GDM1 (cell line): ENCODE measurements around the gene CDC27.
A peak's percentile ranks its signal among the peaks of the same experiment; 100 is the strongest.
"Not testable (repeated sequence)": the region's sequence is repeated elsewhere in the genome, so short reads cannot be mapped to it uniquely, and the experiment has no call there.

ENCODE experiments used
- DNase-seq: peaks from one replicate; lab custom pipeline; 2025; lab: John Stamatoyannopoulos, UW

The CDC27 gene

GRCh38 chr17:47219621-47220475 is 30.8 kb upstream of the CDC27 start:
- DNase-seq = no peak

DNA sequence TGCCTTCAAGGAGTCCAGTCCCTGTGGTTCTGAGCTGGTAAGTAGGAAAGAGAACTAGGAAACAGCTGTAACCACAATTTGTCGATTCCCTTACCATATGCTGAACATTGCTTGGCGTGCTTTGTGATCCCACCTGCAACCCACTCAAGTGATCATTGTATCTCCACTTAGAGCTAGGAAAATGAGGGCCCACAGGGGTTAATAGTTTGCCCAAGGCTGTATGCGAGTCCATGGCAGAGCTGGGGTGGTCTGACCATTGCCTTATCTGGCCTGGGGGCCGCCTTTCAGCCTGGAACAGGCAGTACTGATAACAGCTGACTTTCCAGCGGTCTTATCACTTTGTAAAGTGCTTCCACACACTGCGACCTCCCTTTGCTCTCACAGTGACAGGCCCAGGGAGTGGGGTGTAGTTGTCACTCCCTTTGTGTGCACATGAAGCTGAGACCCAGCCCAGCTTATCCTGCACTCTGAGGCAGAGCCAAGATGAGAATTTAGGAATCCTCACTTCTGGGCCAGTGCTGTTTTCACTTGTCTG is 29.9 kb upstream of the CDC27 start:
- DNase-seq = peak; percentile 34

DNA sequence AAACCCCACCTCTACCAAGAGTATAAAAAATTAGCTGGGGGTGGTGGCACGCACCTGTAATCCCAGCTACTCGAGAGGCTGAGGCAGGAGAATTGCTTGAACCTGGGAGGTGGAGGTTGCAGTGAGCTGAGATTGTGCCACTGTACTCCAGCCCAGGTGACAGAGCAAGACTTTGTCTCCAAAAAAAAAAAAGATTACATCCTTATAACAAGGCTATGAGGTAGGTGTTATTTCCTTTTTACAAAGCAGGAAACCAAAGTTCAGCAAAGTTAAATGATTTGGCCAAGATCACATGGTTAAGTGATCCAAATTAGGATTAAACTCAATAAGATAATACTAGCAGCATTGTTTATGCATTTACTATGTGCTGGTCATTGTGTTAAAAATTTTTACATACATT is 28.2 kb upstream of the CDC27 start:
- not testable (repeated sequence) for DNase-seq

DNA sequence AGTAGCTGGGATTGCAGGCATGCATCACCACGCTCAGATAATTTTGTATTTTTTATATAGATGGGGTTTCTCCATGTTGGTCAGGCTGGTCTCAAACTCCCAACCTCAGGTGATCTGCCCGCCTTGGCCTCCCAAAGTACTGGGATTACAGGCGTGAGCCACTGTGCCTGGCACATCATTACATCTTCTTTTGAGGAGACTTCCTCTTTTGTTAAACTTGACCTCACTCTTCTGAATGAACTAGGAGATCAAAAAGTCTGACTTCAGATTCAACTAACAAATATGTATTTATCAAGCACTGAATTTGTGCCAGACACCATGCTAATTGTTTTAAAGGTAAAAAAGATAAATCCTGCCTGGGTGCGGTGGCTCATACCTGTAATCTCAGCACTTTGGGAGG is 27.7 kb upstream of the CDC27 start:
- not testable (repeated sequence) for DNase-seq

- DNase-seq = no peak
These were observed 25.8 kb upstream of the CDC27 start for GRCh38 chr17:47214931-47215330.

GRCh38 chr17:47213540-47213939 is 24.4 kb upstream of the CDC27 start:
- no peak for DNase-seq

- DNase-seq = no peak
These were observed 23.4 kb upstream of the CDC27 start for GRCh38 chr17:47212458-47212857.

DNA sequence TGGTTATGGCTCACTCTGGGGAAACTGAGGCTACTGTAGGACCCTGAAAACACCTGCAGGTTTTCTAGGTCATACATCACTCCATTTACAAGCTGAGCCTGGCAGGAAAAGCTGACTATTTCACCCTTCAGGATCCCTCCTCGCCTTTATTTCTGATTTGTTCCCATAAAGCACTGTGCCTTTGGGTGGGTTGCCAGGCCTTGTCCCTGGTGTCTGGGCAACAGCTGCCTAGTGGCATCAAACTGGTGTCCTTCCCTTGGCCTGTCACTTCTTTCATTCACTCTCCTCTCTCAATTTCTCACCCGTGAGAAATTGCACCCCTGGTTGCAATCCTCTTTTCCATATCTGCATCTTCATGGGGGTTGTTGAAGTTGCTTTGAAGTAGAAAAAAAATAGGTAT is 21.7 kb upstream of the CDC27 start:
- DNase-seq = no peak

- DNase-seq = no peak
These were observed 21.0 kb upstream of the CDC27 start for GRCh38 chr17:47210105-47210504.

GRCh38 chr17:47209499-47209898 is 20.4 kb upstream of the CDC27 start:
- DNase-seq = no peak

GRCh38 chr17:47208744-47209488 is 19.8 kb upstream of the CDC27 start, which contains the start of gene MYL4:
Gene MYL4, plus strand, starts transcription at chr17:47209348. Its CDS starts 75 bp downstream, at chr17:47209423.
- DNase-seq = no peak

- no peak for DNase-seq
These were observed 18.3 kb upstream of the CDC27 start for GRCh38 chr17:47207143-47208067.

DNA sequence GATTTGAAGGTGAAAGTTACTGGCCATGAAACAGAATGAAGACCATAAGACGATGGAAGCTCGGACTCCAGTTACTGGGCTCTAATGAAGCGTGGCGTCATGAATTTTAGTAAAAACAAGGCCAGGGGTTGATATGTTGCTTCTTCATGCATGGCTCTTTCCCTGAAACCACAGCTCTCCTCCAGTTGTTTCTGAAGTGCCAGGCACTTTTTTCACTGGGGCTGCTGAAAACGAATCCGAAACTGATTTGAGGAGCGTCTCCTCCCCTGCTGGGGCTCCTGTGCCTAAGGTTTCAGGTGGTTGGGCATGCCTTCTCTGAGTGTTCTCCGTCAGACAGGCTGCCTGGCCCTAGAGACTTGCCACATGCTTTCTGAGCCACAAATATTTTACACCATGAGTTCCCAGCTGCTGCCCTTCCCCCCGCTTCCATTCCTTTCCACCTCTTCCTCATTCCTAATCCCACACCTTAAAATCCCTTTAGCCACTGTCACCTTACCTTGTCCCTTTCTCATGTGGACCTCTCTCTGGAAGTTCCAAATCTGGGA is 16.4 kb upstream of the CDC27 start:
- DNase-seq = no peak

DNA sequence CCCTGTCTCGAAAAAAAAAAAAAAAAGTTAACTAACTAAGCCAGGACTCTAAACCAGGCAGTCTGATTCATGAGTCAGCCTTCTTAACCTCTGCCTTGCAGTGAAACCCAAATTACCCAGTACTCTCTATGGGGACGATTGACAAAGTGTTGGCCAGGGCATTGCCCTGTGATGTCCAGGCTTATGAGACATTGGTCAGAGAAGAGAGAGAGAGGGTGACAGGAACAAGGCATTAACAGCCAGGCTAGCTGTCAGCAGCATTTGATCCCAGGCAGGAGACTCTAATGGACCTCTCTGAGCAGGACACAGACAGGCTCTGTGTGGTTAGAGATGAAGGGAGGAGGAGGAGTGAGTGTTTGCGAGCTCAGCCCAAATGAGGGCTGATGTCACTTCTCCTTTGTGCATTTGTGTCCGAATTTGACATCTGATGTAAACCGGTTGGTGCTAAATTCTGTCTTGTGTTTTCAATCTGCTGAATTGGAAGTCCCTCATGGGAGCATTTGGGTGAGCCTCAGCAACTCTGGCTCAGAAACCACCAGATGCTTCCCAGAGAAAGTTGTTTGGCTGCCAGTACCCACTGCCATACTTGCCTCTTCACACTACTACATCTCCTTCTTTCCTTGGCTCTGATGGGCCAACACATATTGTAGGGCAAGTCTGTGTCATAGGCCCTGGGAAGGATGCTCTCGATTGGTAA is 15.8 kb upstream of the CDC27 start:
- no peak for DNase-seq

- DNase-seq = no peak
These were observed 15.1 kb upstream of the CDC27 start for GRCh38 chr17:47203984-47204721.

DNA sequence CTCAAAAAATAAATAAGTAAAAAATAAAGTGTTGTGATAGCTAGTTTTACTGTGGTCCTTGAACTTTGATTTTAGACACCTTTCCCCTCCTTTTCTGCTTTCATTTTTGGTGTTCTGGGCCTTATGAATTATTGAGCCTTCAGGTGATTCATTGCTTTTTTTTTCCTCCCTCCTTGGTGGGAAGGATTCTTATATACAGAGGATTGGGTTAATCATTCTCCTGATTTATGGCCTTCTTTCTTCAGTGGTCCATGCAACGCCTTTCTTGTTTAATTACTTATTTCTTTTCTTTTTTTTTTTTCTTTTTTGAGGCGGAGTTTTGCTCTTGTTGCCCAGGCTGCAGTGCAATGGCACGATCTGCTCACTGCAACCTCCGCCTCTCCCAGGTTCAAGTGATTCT is 12.1 kb upstream of the CDC27 start:
- DNase-seq = no peak

DNA sequence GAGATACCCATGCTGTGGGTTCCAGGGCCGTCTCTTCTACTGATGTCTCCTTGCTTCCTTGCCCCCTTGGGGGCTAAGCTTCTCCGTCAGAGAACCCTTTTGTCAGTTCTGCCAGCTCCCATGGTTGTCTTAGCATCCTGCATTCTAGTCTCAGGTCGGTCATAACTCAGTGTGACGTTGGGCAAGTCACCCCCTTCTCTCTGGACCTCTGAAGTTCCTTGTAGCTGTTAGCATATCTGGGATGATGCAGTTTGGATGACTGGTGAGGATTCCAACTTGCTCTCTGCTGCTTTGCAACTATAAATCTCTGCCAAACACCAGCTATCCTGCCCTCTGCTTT is 11.2 kb upstream of the CDC27 start:
- no peak for DNase-seq

DNA sequence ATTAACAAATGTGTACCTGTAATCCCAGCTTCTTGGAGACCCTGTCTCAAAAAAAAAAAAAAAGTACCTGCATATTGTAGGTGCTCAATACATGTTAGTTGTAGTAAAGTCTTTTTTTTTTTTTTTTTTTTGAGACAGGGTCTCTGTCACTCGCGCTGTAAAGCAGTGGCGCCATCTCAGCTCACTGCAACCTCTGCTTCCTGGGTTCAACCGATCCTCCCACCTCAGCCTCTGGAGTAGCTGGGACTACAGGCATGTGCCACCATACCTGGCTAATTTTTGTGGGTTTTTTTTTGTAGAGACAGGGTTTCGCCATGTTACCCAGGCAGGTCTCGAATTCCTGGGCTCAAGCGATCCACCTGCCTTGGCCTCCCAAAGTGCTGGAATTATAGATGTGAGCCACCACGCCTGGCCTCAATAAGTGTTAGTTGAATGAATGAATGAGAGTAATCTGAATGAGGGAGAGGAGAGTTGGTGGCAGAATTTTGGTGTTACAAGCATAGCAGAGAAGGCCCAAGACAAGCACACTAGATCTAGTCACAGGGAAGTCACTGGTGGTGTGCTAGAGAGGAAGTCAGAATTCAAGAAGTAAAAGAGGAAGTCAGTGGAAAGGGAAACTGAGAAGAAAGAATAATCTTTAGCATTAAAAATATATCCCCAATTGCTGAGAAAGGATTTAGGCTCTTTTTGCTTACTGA is 10.7 kb upstream of the CDC27 start:
- peak; percentile 62 for DNase-seq

DNA sequence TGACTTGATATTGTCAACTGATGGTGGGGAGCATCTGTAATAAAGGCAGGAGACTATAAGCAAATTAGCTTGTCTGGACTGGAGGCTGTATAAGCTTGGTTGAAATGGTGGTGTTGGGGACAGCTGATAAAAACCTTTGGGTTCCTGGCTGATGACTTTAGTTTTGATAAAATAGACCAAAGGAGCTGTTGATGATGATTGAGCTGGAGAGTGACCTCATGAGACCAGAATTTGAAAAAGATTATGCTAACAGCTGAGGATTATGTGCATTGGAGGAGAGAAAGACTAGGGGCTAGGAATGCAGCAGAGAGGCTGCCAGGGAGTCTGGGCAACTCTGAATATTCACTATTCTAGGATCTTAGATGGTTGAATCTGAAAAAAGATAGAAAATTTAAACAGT is 8.7 kb upstream of the CDC27 start:
- no peak for DNase-seq
